Measurements from ENCODE around the gene YPEL1.

Gene YPEL1

GRCh38 chr22:21652010-21652546 is 83.5 kb downstream of the YPEL1 start:
- DNase-seq, result peak; percentile 64 to 85 (median 78)

DNA sequence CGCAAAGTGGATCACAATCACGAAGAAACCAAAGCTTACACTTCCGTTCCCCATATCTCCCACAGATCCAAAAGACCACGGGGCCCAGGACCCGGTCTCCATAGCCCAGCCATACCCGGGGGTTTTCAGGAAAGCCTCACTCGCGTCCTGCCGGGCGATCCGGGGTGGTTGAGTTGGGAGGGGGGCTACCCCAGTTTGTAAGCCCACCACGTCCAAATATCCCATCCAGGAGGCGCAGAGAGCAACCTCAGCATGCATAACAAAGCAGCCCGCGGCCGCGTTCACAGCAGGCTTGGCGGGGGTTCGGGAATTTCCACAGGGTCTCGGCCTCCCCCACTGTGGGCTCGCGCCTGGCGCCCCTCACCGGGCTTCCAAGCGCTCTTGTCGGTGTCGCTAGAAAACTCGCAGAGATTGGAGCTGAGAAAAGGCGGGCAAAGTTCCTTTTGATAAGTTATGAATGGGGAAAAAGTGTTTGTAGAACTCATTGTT is 84.0 kb downstream of the YPEL1 start:
- no peak for DNase-seq

DNA sequence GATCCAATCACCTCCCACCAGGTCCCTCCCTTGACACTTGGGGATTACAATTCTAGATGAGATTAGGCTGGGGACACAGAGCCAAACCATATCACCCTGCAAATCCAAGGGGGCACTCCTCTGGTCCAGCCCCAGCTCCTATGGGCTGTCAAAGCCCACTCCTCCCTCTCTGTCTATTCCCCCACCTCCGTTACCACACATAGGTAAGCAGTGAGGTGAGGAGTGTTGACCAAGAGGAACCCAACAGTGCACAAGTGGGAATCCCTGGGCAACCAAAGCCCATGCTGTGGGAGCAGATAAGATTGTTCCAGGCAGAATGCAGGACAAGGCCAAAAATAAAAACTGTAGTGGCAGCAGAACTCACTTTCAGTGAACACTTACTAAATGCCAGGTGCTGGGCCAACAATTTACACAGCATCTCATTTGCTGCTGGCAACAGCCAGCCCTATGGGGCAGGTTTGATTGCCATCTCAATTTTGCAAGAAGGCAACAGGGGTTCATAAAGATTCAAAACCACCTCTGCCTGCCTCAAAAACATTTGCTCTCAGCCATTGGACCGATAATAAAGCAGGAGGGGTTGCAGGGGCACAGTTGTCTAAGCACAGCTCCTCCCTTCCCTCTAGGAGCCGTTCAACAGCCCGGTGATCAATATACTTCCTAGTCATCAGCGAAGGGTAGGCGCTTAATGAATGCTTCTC is 84.6 kb downstream of the YPEL1 start:
- DNase-seq, result no peak

DNA sequence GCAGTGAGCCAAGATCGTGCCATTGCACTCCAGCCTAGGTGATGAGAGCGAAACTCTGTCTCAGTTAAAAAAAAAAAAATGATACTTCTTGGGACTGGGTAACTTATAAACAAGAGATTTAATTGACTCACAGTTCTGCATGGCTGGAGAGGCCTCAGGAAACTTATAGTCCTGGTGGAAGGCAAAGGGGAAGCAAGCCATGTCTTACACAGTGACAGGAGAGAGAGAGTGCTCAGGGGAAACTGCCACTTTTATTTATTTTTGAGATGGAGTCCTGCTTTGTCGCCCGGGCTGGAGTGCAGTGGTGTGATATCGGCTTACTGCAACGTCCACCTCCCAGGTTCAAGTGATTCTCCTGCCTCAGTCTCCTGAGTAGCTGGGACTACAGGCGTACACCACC is 85.3 kb downstream of the YPEL1 start:
- DNase-seq, result no peak
